ENCODE measurements around the gene ZSWIM8. TPM values are rescaled to one million over a fixed set of nuclear protein-coding genes. Genes with fewer than 3 reads are reported as not detected.
"Not testable (repeated sequence)": the region's sequence is repeated elsewhere in the genome, so short reads cannot be mapped to it uniquely, and the experiment has no call there.

Gene ZSWIM8
- total and polyA plus RNA-seq, 2 donors (not counting 1 experiment from before 2014, with no cell fraction given) = 110 to 147 TPM

- Histone ChIP-seq H3K9ac (ENCODE audit: low read length) (no peak overlapping the region), H3K36me3 (replicated peaks in 1 of 2; ENCODE audit: control extremely low read depth in 1 of 2, control insufficient read depth in 1 of 2, extremely low read depth in 1 of 2, insufficient read depth in 2 of 2, low read length in 1 of 2) (peaks cover 0 to 51% of the 10 kb centered on the region in 2 experiments)
- intact Hi-C loops (cut with micrococcal nuclease) = no loop called here
These were observed 42.8 kb downstream of the ZSWIM8 start for GRCh38 chr10:73828161-73828560.

GRCh38 chr10:73829090-73829489, 43.7 kb downstream of the ZSWIM8 start:
- intact Hi-C loops (cut with micrococcal nuclease); H3K9me3 Mint-ChIP-seq (ENCODE audit: insufficient read depth); ATAC-seq (ENCODE audit: low read depth); H3K27me3 ChIP-seq (replicated peaks in 1 of 4; ENCODE audit: control extremely low read depth in 1 of 4, control insufficient read depth in 3 of 4, insufficient read depth in 4 of 4, low read length in 3 of 4); H3K4me2 ChIP-seq (replicated peaks; ENCODE audit: low read depth, low read length, poor library complexity, severe bottlenecking); H3K27ac Mint-ChIP-seq; DNase-seq; H2AFZ ChIP-seq (ENCODE audit: insufficient read depth, low read depth, low read length, poor library complexity, severe bottlenecking); H3K79me2 ChIP-seq (ENCODE audit: control insufficient read depth, insufficient read depth, low read length); H3K4me3 ChIP-seq (ENCODE audit: control extremely low read depth in 1 of 5, extremely low read depth in 1 of 5, insufficient read depth in 1 of 5, low read depth in 2 of 5, low read length in 4 of 5); POLR2A ChIA-PET; H4K20me1 ChIP-seq (ENCODE audit: control insufficient read depth, insufficient read depth, low read length, poor library complexity, severe bottlenecking); H3K27ac ChIP-seq (ENCODE audit: low read length in 2 of 2); H3K9ac ChIP-seq (ENCODE audit: low read length); H3K27me3 Mint-ChIP-seq; H3K4me3 Mint-ChIP-seq; H3K9me3 ChIP-seq (ENCODE audit: control extremely low read depth in 1 of 3, control insufficient read depth in 2 of 3, insufficient read depth in 1 of 3, low read length in 2 of 3); H3K4me1 ChIP-seq (ENCODE audit: control insufficient read depth in 2 of 2, insufficient read depth in 2 of 2, low read length in 2 of 2); H3K4me1 Mint-ChIP-seq: not testable (repeated sequence)
- CTCF ChIA-PET = interaction anchor here (0.8 to 1.0 kb wide), 2 partner anchors 10 to 50 kb away, joined by 3 read pairs; no protein-coding TSS in a partner anchor
- 95% methylated on average over 2 of the region's 7 CpGs for WGBS (ENCODE audit: insufficient coverage)
- H3K36me3 ChIP-seq (replicated peaks in 1 of 2; ENCODE audit: control extremely low read depth in 1 of 2, control insufficient read depth in 1 of 2, extremely low read depth in 1 of 2, insufficient read depth in 2 of 2, low read length in 1 of 2) = peaks cover 0 to 44% of the 10 kb centered on the region in 2 experiments

More at GRCh38 chr10:73828161-73828560, 42.8 kb downstream of the ZSWIM8 start:
- no peaks in the 10 kb centered on the region for H3K27me3 ChIP-seq (replicated peaks in 1 of 4; ENCODE audit: control extremely low read depth in 1 of 4, control insufficient read depth in 3 of 4, insufficient read depth in 4 of 4, low read length in 3 of 4)
- no peak overlapping the region for H3K4me3 Mint-ChIP-seq
- no peak for TF ChIP-seq CTCF (IDR thresholded peaks at IDR 0.05)
- no peak for TF ChIP-seq EZH2 (IDR thresholded peaks at IDR 0.05; ENCODE audit: borderline replicate concordance, insufficient read depth, low read depth, low read length, poor library complexity, severe bottlenecking)
- no peaks in the 10 kb centered on the region for H3K4me1 Mint-ChIP-seq
- 90% methylated on average over 2 of the region's 6 CpGs for WGBS (ENCODE audit: insufficient coverage)
- no peak overlapping the region for H3K27ac Mint-ChIP-seq
- H3K9me3 ChIP-seq (ENCODE audit: control extremely low read depth in 1 of 3, control insufficient read depth in 2 of 3, insufficient read depth in 1 of 3, low read length in 2 of 3) = no peaks in the 10 kb centered on the region
- no peak overlapping the region for H3K27ac ChIP-seq (ENCODE audit: low read length in 2 of 2)
- ChIA-PET CTCF (interaction anchor here (0.8 kb wide), 1 partner anchor 51 kb away, joined by 3 read pairs; no protein-coding TSS in a partner anchor), POLR2A (no interaction called here)
- DNase-seq = no peak
- H3K4me1 ChIP-seq (ENCODE audit: control insufficient read depth in 2 of 2, insufficient read depth in 2 of 2, low read length in 2 of 2) = no peaks in the 10 kb centered on the region
- no peaks in the 10 kb centered on the region for H3K9me3 Mint-ChIP-seq (ENCODE audit: insufficient read depth)
- H2AFZ ChIP-seq (ENCODE audit: insufficient read depth, low read depth, low read length, poor library complexity, severe bottlenecking) = no peak overlapping the region
- H3K4me2 ChIP-seq (replicated peaks; ENCODE audit: low read depth, low read length, poor library complexity, severe bottlenecking) = no peak overlapping the region
- H3K27me3 Mint-ChIP-seq = no peaks in the 10 kb centered on the region
- H3K79me2 ChIP-seq (ENCODE audit: control insufficient read depth, insufficient read depth, low read length) = no peaks in the 10 kb centered on the region
- H3K4me3 ChIP-seq (ENCODE audit: control extremely low read depth in 1 of 5, extremely low read depth in 1 of 5, insufficient read depth in 1 of 5, low read depth in 2 of 5, low read length in 4 of 5) = no peak overlapping the region
- ATAC-seq (ENCODE audit: low read depth) = no peak
- H4K20me1 ChIP-seq (ENCODE audit: control insufficient read depth, insufficient read depth, low read length, poor library complexity, severe bottlenecking) = no peaks in the 10 kb centered on the region

Measured in B cell (primary cell).